Neural progenitor cell (in vitro differentiated cells): ENCODE results near the gene DPM1. TPM values are rescaled to one million over a fixed set of nuclear protein-coding genes. Genes with fewer than 3 reads are reported as not detected.

ENCODE experiments used
- DNase-seq: peaks from one replicate; pipeline ENCODE4 v3.0.0-alpha.2; 2016; ENCODE audit warnings: low spot score
- H2AFZ ChIP-seq: fragments of 200-600 bp; sonication (generic); replicated peaks from 2 replicates; pipeline ENCODE4 v1.6.1; 2016; ENCODE audit warnings: antibody characterized with exemption
- H3F3A ChIP-seq: fragments of 200-600 bp; sonication (generic); 2 replicates; pipeline ENCODE4 v1.6.1; 2016; ENCODE audit warnings: antibody characterized with exemption, low read depth
- H3K27ac ChIP-seq: fragments of 200-600 bp; sonication (generic); 2 replicates; pipeline ENCODE4 v1.5.1; 2016; ENCODE audit warnings: mild to moderate bottlenecking
- H3K27me3 ChIP-seq: fragments of 200-600 bp; sonication (generic); 2 replicates; pipeline ENCODE4 v1.6.1; 2016; ENCODE audit warnings: mild to moderate bottlenecking, moderate library complexity
- H3K36me3 ChIP-seq: fragments of 200-600 bp; sonication (generic); 2 replicates; pipeline ENCODE4 v1.5.1; 2016
- H3K4me1 ChIP-seq: fragments of 200-600 bp; sonication (generic); 2 replicates; pipeline ENCODE4 v1.6.1; 2016; ENCODE audit warnings: mixed run types
- H3K4me2 ChIP-seq: fragments of 200-600 bp; sonication (generic); 2 replicates; pipeline ENCODE4 v1.6.1; 2016
- H3K4me3 ChIP-seq: fragments of 200-600 bp; sonication (generic); 2 replicates; pipeline ENCODE4 v1.5.1; 2016
- H3K79me2 ChIP-seq: fragments of 200-600 bp; sonication (generic); 2 replicates; pipeline ENCODE4 v1.6.1; 2016; ENCODE audit warnings: low read depth
- H3K9ac ChIP-seq: fragments of 200-600 bp; sonication (generic); 2 replicates; pipeline ENCODE4 v1.6.1; 2016
- H3K9me3 ChIP-seq: fragments of 200-600 bp; sonication (generic); 2 replicates; pipeline ENCODE4 v1.5.1; 2016; ENCODE audit warnings: low read depth
- H4K20me1 ChIP-seq: fragments of 200-600 bp; sonication (generic); 2 replicates; pipeline ENCODE4 v1.6.1; 2016; ENCODE audit warnings: low read depth
- H3K27ac Mint-ChIP-seq: 3 replicates; pipeline ENCODE4 v1.8.0; 2021; ENCODE audit warnings: mixed read lengths
- H3K27me3 Mint-ChIP-seq: 2 replicates; pipeline ENCODE4 v1.8.0; 2022; ENCODE audit warnings: low read depth, mild to moderate bottlenecking, inconsistent platforms, moderate library complexity, mixed read lengths; ENCODE audit not compliant: insufficient read depth
- H3K36me3 Mint-ChIP-seq: 3 replicates; pipeline ENCODE4 v1.8.0; 2021; ENCODE audit warnings: mixed read lengths
- H3K4me1 Mint-ChIP-seq: 3 replicates; pipeline ENCODE4 v1.8.0; 2021; ENCODE audit warnings: mixed read lengths
- H3K4me3 Mint-ChIP-seq: 3 replicates; pipeline ENCODE4 v1.8.0; 2021; ENCODE audit warnings: mild to moderate bottlenecking, moderate library complexity, mixed read lengths
- H3K9me3 Mint-ChIP-seq: 3 replicates; pipeline ENCODE4 v1.8.0; 2020; ENCODE audit warnings: mixed read lengths
- CTCF ChIP-seq: fragments of 200-600 bp; sonication (generic); IDR thresholded peaks from 2 replicates; pipeline ENCODE4 v1.5.1; 2017; ENCODE audit warnings: antibody characterized with exemption, mild to moderate bottlenecking
- EZH2 ChIP-seq: fragments of 200-600 bp; sonication (generic); IDR thresholded peaks from 2 replicates; pipeline ENCODE4 v1.6.1; 2017; ENCODE audit warnings: antibody characterized with exemption, mild to moderate bottlenecking, moderate library complexity
- EZH2phosphoT487 ChIP-seq: fragments of 200-600 bp; sonication (generic); IDR thresholded peaks from 2 replicates; pipeline ENCODE4 v1.6.1; 2017; ENCODE audit warnings: antibody characterized with exemption
- total RNA-seq: library from RNA; depleted of rRNA; stranded (reverse); fragments of >200 nt; gene quantifications from 2 replicates; pipeline ENCODE4 v1.2.3, GENCODE V29; 2015; ENCODE audit warnings: low replicate concordance

Gene DPM1
- total RNA-seq, 1 donor from 2014 or later = 173 TPM

- Histone ChIP-seq H3K4me1 (no peaks in the 10 kb centered on the region), H3K27ac (no peak overlapping the region), H3K79me2 (peaks cover 100% of the 10 kb centered on the region), H2AFZ (no peak overlapping the region), H3K36me3 (peaks cover 4% of the 10 kb centered on the region), H4K20me1 (peaks cover 100% of the 10 kb centered on the region), H3K27me3 (no peaks in the 10 kb centered on the region), H3K9me3 (no peaks in the 10 kb centered on the region), H3K4me3 (no peak overlapping the region), H3F3A (peaks cover 36% of the 10 kb centered on the region), H3K9ac (no peak overlapping the region), H3K4me2 (no peak overlapping the region)
- H3K36me3 Mint-ChIP-seq = peaks cover 18% of the 10 kb centered on the region
- peaks cover 3% of the 10 kb centered on the region for H3K27me3 Mint-ChIP-seq
- H3K27ac Mint-ChIP-seq = no peak overlapping the region
- no peaks in the 10 kb centered on the region for H3K9me3 Mint-ChIP-seq
- no peak for DNase-seq
- H3K4me3 Mint-ChIP-seq = no peak overlapping the region
- no peak for TF ChIP-seq EZH2
- H3K4me1 Mint-ChIP-seq = peaks cover 20% of the 10 kb centered on the region
These were observed 48.9 kb downstream of the DPM1 start for GRCh38 chr20:50909413-50909812.

DNA sequence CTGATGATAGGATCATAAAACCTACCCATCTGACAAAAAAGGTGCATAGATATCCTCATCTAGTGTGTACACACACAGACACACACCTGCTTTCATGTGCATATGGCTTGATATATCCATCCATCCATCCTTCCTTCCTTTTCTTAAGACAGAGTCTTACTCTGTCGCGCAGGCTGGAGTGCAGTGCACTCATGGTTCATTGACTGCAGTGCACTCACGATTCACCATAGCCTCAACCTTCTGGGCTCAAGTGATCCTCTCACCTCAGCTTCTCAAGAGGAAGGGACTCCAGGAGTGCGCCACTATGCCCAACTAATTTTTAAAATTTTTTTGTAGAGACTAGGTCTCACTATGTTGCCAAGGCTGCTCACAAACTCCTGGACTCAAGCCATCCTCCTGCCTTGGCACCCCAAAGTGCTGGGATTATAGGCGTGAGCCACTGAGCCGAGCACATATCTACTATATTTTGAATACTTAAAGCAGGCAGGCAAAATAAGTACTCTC lies 54.2 kb downstream of the DPM1 start:
- Histone ChIP-seq H3K9ac (no peak overlapping the region), H3K4me3 (no peak overlapping the region), H3K9me3 (no peaks in the 10 kb centered on the region), H3K4me2 (no peak overlapping the region), H3K27ac (no peak overlapping the region), H2AFZ (no peak overlapping the region), H4K20me1 (peaks cover 99% of the 10 kb centered on the region), H3K4me1 (no peaks in the 10 kb centered on the region), H3K36me3 (peaks cover 29% of the 10 kb centered on the region), H3F3A (peaks cover 53% of the 10 kb centered on the region), H3K27me3 (no peaks in the 10 kb centered on the region), H3K79me2 (peaks cover 100% of the 10 kb centered on the region)
- peaks cover 24% of the 10 kb centered on the region for H3K36me3 Mint-ChIP-seq
- TF ChIP-seq EZH2phosphoT487 (no peak), CTCF (no peak), EZH2 (no peak)
- no peaks in the 10 kb centered on the region for H3K9me3 Mint-ChIP-seq
- H3K27me3 Mint-ChIP-seq = no peaks in the 10 kb centered on the region
- no peak for DNase-seq
- no peak overlapping the region for H3K4me3 Mint-ChIP-seq
- peaks cover 6% of the 10 kb centered on the region for H3K4me1 Mint-ChIP-seq
- no peak overlapping the region for H3K27ac Mint-ChIP-seq

GRCh38 chr20:50903353-50904051 lies 54.8 kb downstream of the DPM1 start:
- H3K79me2 ChIP-seq = peaks cover 100% of the 10 kb centered on the region
- H3K4me2 ChIP-seq = no peak overlapping the region
- H3K27me3 ChIP-seq = no peaks in the 10 kb centered on the region
- Mint-ChIP-seq H3K9me3 (no peaks in the 10 kb centered on the region), H3K4me3 (no peak overlapping the region), H3K27me3 (no peaks in the 10 kb centered on the region), H3K4me1 (peaks cover 6% of the 10 kb centered on the region), H3K27ac (no peak overlapping the region), H3K36me3 (peaks cover 22% of the 10 kb centered on the region)
- TF ChIP-seq EZH2 (no peak), CTCF (no peak), EZH2phosphoT487 (no peak)
- H4K20me1 ChIP-seq = peaks cover 99% of the 10 kb centered on the region
- H3K9me3 ChIP-seq = no peaks in the 10 kb centered on the region
- no peak overlapping the region for H3K27ac ChIP-seq
- peaks cover 29% of the 10 kb centered on the region for H3K36me3 ChIP-seq
- peaks cover 53% of the 10 kb centered on the region for H3F3A ChIP-seq
- no peak overlapping the region for H3K4me3 ChIP-seq
- no peak overlapping the region for H3K9ac ChIP-seq
- DNase-seq = no peak
- no peaks in the 10 kb centered on the region for H3K4me1 ChIP-seq
- no peak overlapping the region for H2AFZ ChIP-seq

GRCh38 chr20:50901301-50901700 lies 57.0 kb downstream of the DPM1 start:
- H3K9ac ChIP-seq = no peak overlapping the region
- H3K9me3 ChIP-seq = no peaks in the 10 kb centered on the region
- H3K27me3 ChIP-seq = no peaks in the 10 kb centered on the region
- no peak for DNase-seq
- peaks cover 4% of the 10 kb centered on the region for H3K4me1 Mint-ChIP-seq
- H3K27ac Mint-ChIP-seq = no peak overlapping the region
- H3K4me1 ChIP-seq = no peaks in the 10 kb centered on the region
- no peak overlapping the region for H2AFZ ChIP-seq
- peaks cover 99% of the 10 kb centered on the region for H4K20me1 ChIP-seq
- peaks cover 47% of the 10 kb centered on the region for H3F3A ChIP-seq
- TF ChIP-seq EZH2 (no peak), EZH2phosphoT487 (no peak), CTCF (no peak)
- no peak overlapping the region for H3K4me2 ChIP-seq
- H3K36me3 Mint-ChIP-seq = peaks cover 30% of the 10 kb centered on the region
- no peaks in the 10 kb centered on the region for H3K9me3 Mint-ChIP-seq
- H3K4me3 Mint-ChIP-seq = no peak overlapping the region
- H3K4me3 ChIP-seq = no peak overlapping the region
- peaks cover 2% of the 10 kb centered on the region for H3K27me3 Mint-ChIP-seq
- peaks cover 100% of the 10 kb centered on the region for H3K79me2 ChIP-seq
- H3K36me3 ChIP-seq = peaks cover 36% of the 10 kb centered on the region
- no peak overlapping the region for H3K27ac ChIP-seq
